HT-29 (cell line): ENCODE measurements around the gene FAAP20. TPM values are rescaled to one million over a fixed set of nuclear protein-coding genes. Genes with fewer than 3 reads are reported as not detected.

Experiments
- DNase-seq: peaks from one replicate; pipeline ENCODE4 v3.0.0-alpha.2; 2015; ENCODE audit warnings: low spot score
- total RNA-seq: library from RNA; depleted of rRNA; stranded (reverse); fragments of >200 nt; shearing (Covaris generic); gene quantifications from 2 replicates; pipeline ENCODE4 v1.2.3, GENCODE V29; 2014

FAAP20 gene
- total RNA-seq, 1 experiment from 2014 or later, result 99.3 TPM

- DNase-seq, result no peak
Measured at GRCh38 chr1:2195785-2196184, 1.2 kb upstream of the FAAP20 start.

- DNase-seq, result peak; percentile 92
Measured at GRCh38 chr1:2194898-2195673, 514 bp upstream of the FAAP20 start.

- DNase-seq, result peak; percentile 42
Measured at GRCh38 chr1:2193514-2194281, 874 bp downstream of the FAAP20 start.

GRCh38 chr1:2192031-2192995 lies 2.3 kb downstream of the FAAP20 start:
- DNase-seq, result no peak

GRCh38 chr1:2190491-2190976 lies 4.0 kb downstream of the FAAP20 start:
- no peak for DNase-seq

- peak; percentile 90 for DNase-seq
Measured at GRCh38 chr1:2189459-2190425, 4.8 kb downstream of the FAAP20 start.

- DNase-seq, result no peak
Measured at GRCh38 chr1:2188336-2188735, 6.2 kb downstream of the FAAP20 start.

GRCh38 chr1:2187619-2188018 lies 7.0 kb downstream of the FAAP20 start:
- DNase-seq, result no peak

- no peak for DNase-seq
Measured at GRCh38 chr1:2186901-2187300, 7.7 kb downstream of the FAAP20 start.

- DNase-seq, result no peak
Measured at GRCh38 chr1:2185880-2186855, 8.4 kb downstream of the FAAP20 start.

GRCh38 chr1:2184934-2185333 lies 9.6 kb downstream of the FAAP20 start:
- no peak for DNase-seq

GRCh38 chr1:2184531-2184930 lies 10.0 kb downstream of the FAAP20 start:
- no peak for DNase-seq

- DNase-seq, result no peak
Measured at GRCh38 chr1:2183937-2184334, 10.6 kb downstream of the FAAP20 start.

- no peak for DNase-seq
Measured at GRCh38 chr1:2182376-2182775, 12.2 kb downstream of the FAAP20 start.

- DNase-seq, result no peak
Measured at GRCh38 chr1:2181752-2182151, 12.8 kb downstream of the FAAP20 start.

GRCh38 chr1:2181271-2181670 lies 13.3 kb downstream of the FAAP20 start:
- no peak for DNase-seq

GRCh38 chr1:2180297-2181245 lies 14.0 kb downstream of the FAAP20 start:
- DNase-seq, result no peak
